Measurements from ENCODE around the gene GPATCH3. TPM values are rescaled to one million over a fixed set of nuclear protein-coding genes. Genes with fewer than 3 reads are reported as not detected.
A peak's percentile ranks its signal among the peaks of the same experiment; 100 is the strongest.

GPATCH3 gene
- total and polyA plus RNA-seq, 2 experiments from 2014 or later: 6.3 to 9.3 TPM

- no peaks in the 10 kb centered on the region for H3K79me2 ChIP-seq (ENCODE audit: insufficient read depth)
- no peak overlapping the region for H2AFZ ChIP-seq
- H3K27me3 ChIP-seq (replicated peaks; ENCODE audit: insufficient read depth): no peaks in the 10 kb centered on the region
- DNase-seq: peak; percentile 20
- no peaks in the 10 kb centered on the region for H3K4me1 ChIP-seq (ENCODE audit: insufficient read depth)
- 91 to 94% methylated on average over 4 of the region's 4 CpGs for WGBS, 2 experiments (ENCODE audit: low coverage in 1 of 2, low lambda C conversion rate in 2 of 2, missing lambda C conversion rate in 2 of 2)
- no peaks in the 10 kb centered on the region; the same call in 1 of the 2 replicates for H3K36me3 ChIP-seq (ENCODE audit: low read depth)
- H3K4me3 ChIP-seq: no peak overlapping the region
- no peak overlapping the region for H3K4me2 ChIP-seq (ENCODE audit: unreplicated experiment)
- no peaks in the 10 kb centered on the region for H3K9me3 ChIP-seq (ENCODE audit: low read depth)
- no peak for TF ChIP-seq EZH2phosphoT487 (IDR thresholded peaks at IDR 0.05; ENCODE audit: insufficient read depth, low read depth)
- TF ChIP-seq EZH2 (IDR thresholded peaks at IDR 0.05; ENCODE audit: insufficient read depth, poor library complexity, severe bottlenecking): no peak
- H4K20me1 ChIP-seq (ENCODE audit: insufficient read depth): no peaks in the 10 kb centered on the region
- H3K27ac ChIP-seq: no peak overlapping the region
- no peaks in the 10 kb centered on the region for H3K9me2 ChIP-seq (ENCODE audit: insufficient read depth)
- H3K9ac ChIP-seq: no peak overlapping the region
- H3F3A ChIP-seq (ENCODE audit: insufficient read depth): peaks cover 5% of the 10 kb centered on the region; the same call in 1 of the 2 replicates
- in situ Hi-C loops (cut with MboI): no loop called here
Observed at GRCh38 chr1:26858160-26858559, 42.1 kb downstream of the GPATCH3 start.

DNA sequence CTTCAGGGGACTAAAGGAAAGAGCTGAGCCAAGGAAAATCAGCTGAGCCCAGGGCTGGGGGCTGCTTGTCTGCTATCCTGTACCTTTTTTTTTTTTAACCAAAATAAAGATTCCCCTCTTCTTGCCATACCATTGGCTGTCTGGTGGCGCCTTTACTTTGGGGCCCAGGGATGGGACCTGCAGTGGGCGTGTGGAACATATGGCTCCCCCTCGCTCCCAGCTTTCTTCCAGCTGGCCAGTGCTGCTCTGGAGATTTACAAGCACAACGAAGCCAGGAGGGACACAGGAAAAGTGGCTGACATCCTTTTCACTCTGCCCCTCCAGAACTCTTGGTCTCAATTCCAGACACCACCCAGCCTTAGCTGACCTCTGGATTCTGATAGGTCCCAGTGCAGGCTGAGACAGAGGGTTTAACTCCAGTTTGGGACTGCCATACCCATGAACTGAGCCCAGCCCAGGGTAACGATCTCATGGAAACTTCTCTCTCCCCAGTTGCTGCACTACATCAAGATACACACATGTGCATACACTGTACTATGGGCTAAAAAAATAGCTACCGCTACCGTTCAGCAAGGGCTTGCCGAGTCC, 42.7 kb downstream of the GPATCH3 start:
- H3K27ac ChIP-seq: no peak overlapping the region
- peaks cover 3% of the 10 kb centered on the region; the same call in 1 of the 2 replicates for H3K36me3 ChIP-seq (ENCODE audit: low read depth)
- H2AFZ ChIP-seq: no peak overlapping the region
- H3K9me3 ChIP-seq (ENCODE audit: low read depth): no peaks in the 10 kb centered on the region
- no peaks in the 10 kb centered on the region for H3K79me2 ChIP-seq (ENCODE audit: insufficient read depth)
- no peak overlapping the region for H3K4me2 ChIP-seq (ENCODE audit: unreplicated experiment)
- no peaks in the 10 kb centered on the region for H3K9me2 ChIP-seq (ENCODE audit: insufficient read depth)
- 71 to 72% methylated on average over 8 of the region's 8 CpGs for WGBS, 2 experiments (ENCODE audit: low coverage in 1 of 2, low lambda C conversion rate in 2 of 2, missing lambda C conversion rate in 2 of 2)
- H3F3A ChIP-seq (ENCODE audit: insufficient read depth): peaks cover 5% of the 10 kb centered on the region; the same call in 1 of the 2 replicates
- H4K20me1 ChIP-seq (ENCODE audit: insufficient read depth): no peaks in the 10 kb centered on the region
- H3K27me3 ChIP-seq (replicated peaks; ENCODE audit: insufficient read depth): no peaks in the 10 kb centered on the region
- no peak overlapping the region for H3K4me3 ChIP-seq
- TF ChIP-seq EZH2 (IDR thresholded peaks at IDR 0.05; ENCODE audit: insufficient read depth, poor library complexity, severe bottlenecking): no peak
- no peak for TF ChIP-seq EZH2phosphoT487 (IDR thresholded peaks at IDR 0.05; ENCODE audit: insufficient read depth, low read depth)
- no peak overlapping the region for H3K9ac ChIP-seq
- H3K4me1 ChIP-seq (ENCODE audit: insufficient read depth): 0 out of 2 replicates have a peak, but pooled peaks cover 3% of the 10 kb centered on the region
- no peak for DNase-seq
- in situ Hi-C loops (cut with MboI): no loop called here

DNA sequence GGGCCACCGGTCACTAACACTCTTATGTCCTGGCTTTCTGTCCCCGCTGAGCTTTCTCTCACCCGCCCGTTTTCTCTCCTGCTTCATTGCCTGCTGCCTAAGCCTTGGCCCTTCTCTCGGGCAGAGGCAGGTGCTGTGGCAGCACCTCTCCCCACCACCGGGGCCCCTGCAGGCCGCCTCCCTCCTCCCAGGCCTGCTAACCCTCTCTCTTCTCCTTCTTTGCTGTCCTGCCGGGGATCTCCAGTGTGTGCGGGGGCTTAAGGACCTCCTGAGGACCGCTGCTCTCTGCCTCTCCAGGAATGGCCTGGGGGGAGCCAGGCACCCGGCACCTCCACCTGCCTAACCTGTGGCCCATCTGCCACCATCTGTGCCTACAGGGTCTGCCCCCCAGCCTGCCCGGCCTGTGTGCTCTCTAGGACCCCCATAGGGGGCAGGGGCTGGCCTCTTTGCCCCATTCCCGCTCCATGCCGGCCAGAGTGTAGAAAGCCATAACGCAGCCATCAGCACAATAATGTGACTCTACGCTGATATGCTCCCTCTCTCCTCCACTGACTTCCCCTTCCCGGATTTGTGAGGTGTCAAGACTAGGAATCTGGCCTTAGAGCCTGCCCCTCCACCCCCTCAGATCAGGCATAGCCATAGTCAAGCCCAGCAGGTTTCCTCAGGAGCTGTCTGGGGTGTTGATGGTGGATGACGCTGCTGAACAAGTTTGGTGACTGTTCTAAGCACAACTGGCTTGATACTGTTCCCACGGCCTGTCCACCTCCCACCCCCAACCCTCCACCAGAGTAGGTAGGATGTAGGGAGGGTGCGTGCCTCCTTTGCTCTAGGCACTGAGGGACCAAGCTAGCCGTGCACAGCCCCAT, 43.4 kb downstream of the GPATCH3 start:
- H3K9ac ChIP-seq: no peak overlapping the region
- H3K36me3 ChIP-seq (ENCODE audit: low read depth): peaks cover 3% of the 10 kb centered on the region; the same call in 1 of the 2 replicates
- in situ Hi-C loops (cut with MboI): no loop called here
- H3K9me2 ChIP-seq (ENCODE audit: insufficient read depth): no peaks in the 10 kb centered on the region
- H3F3A ChIP-seq (ENCODE audit: insufficient read depth): peaks cover 5% of the 10 kb centered on the region; the same call in 1 of the 2 replicates
- H3K4me1 ChIP-seq (ENCODE audit: insufficient read depth): 0 out of 2 replicates have a peak, but pooled peaks cover 3% of the 10 kb centered on the region
- WGBS, 2 experiments (ENCODE audit: low coverage in 1 of 2, low lambda C conversion rate in 2 of 2, missing lambda C conversion rate in 2 of 2): 88 to 90% methylated on average over 21 of the region's 21 CpGs
- H3K4me3 ChIP-seq: no peak overlapping the region
- no peaks in the 10 kb centered on the region for H3K9me3 ChIP-seq (ENCODE audit: low read depth)
- no peaks in the 10 kb centered on the region for H3K79me2 ChIP-seq (ENCODE audit: insufficient read depth)
- H2AFZ ChIP-seq: no peak overlapping the region
- no peak overlapping the region for H3K27ac ChIP-seq
- no peak for DNase-seq
- no peaks in the 10 kb centered on the region for H4K20me1 ChIP-seq (ENCODE audit: insufficient read depth)
- H3K4me2 ChIP-seq (ENCODE audit: unreplicated experiment): no peak overlapping the region
- TF ChIP-seq EZH2phosphoT487 (IDR thresholded peaks at IDR 0.05; ENCODE audit: insufficient read depth, low read depth): no peak
- TF ChIP-seq EZH2 (IDR thresholded peaks at IDR 0.05; ENCODE audit: insufficient read depth, poor library complexity, severe bottlenecking): no peak
- no peaks in the 10 kb centered on the region for H3K27me3 ChIP-seq (replicated peaks; ENCODE audit: insufficient read depth)

DNA sequence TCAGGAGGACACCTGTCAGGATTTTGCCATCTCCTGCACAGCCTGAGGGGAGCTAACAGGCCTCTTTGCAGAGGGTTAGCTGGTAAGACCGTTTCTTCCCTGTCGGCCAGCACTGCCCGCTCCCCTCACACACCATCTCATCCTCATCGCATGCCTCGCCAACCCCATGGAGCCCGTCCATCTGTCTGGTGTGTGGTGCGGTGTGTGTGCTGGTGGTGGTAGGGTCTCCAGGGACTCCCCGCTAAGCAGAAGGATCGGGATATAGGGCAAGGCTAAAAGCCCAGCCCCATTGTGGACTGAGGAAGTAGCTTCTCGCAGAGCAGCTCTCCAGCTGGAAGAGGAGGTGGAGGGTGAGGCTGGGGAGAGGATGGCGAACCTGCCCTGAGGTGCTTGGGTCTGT, 44.1 kb downstream of the GPATCH3 start:
- Histone ChIP-seq H3K9ac (no peak overlapping the region), H2AFZ (no peak overlapping the region), H3K9me2 (ENCODE audit: insufficient read depth) (no peaks in the 10 kb centered on the region), H3K27ac (no peak overlapping the region), H3K4me2 (ENCODE audit: unreplicated experiment) (no peak overlapping the region), H3F3A (ENCODE audit: insufficient read depth) (peaks cover 5% of the 10 kb centered on the region; the same call in 1 of the 2 replicates), H3K9me3 (ENCODE audit: low read depth) (no peaks in the 10 kb centered on the region), H3K4me1 (ENCODE audit: insufficient read depth) (0 out of 2 replicates have a peak, but pooled peaks cover 3% of the 10 kb centered on the region), H3K27me3 (replicated peaks; ENCODE audit: insufficient read depth) (no peaks in the 10 kb centered on the region), H4K20me1 (ENCODE audit: insufficient read depth) (no peaks in the 10 kb centered on the region), H3K79me2 (ENCODE audit: insufficient read depth) (no peaks in the 10 kb centered on the region), H3K4me3 (no peak overlapping the region), H3K36me3 (ENCODE audit: low read depth) (peaks cover 3% of the 10 kb centered on the region; the same call in 1 of the 2 replicates)
- no peak for TF ChIP-seq EZH2 (IDR thresholded peaks at IDR 0.05; ENCODE audit: insufficient read depth, poor library complexity, severe bottlenecking)
- no peak for TF ChIP-seq EZH2phosphoT487 (IDR thresholded peaks at IDR 0.05; ENCODE audit: insufficient read depth, low read depth)
- no peak for DNase-seq
- WGBS, 2 experiments (ENCODE audit: low coverage in 1 of 2, low lambda C conversion rate in 2 of 2, missing lambda C conversion rate in 2 of 2): 93 to 94% methylated on average over 11 of the region's 11 CpGs
- in situ Hi-C loops (cut with MboI): no loop called here

All from GM23248 (cell line).